Measurements from ENCODE around the gene SLC47A1. TPM values are rescaled to one million over a fixed set of nuclear protein-coding genes. Genes with fewer than 3 reads are reported as not detected.

Gene SLC47A1
- total RNA-seq, 1 donor from 2014 or later: 1.0 TPM

DNA sequence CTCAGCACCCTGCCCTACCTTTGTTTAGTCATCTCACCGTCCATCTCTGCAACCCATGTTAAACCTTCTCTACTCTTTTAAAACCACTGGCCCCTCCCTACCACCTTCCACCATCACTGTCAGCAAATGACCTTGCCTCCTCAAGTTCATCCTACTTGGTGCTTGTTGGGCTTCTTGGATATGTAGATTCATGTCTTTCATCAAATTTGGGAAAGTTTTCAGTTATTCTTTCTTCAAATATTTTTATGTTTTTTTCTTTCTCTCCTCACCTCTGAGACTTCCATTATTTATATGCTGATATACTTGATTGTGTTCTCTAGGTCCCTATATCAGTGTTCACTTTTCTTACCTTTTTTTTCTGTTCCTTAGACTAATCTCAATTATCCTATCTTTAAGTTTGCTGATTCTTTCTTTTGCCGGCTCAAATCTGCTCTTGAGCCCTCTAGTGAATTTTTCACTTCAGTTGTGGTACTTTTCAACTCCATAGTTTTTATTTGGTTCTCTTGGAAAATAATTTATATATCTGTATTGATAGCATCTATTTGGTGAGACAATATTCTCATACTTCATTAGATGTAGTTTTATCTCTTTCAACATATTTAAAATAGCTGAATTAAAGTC is 86.2 kb downstream of the SLC47A1 start:
- H3K36me3 ChIP-seq (ENCODE audit: control insufficient read depth, insufficient read depth, low read length): no peaks in the 10 kb centered on the region
- no peak overlapping the region for H3K4me3 ChIP-seq (ENCODE audit: low read depth, low read length)
- TF ChIP-seq, protein P1, sequence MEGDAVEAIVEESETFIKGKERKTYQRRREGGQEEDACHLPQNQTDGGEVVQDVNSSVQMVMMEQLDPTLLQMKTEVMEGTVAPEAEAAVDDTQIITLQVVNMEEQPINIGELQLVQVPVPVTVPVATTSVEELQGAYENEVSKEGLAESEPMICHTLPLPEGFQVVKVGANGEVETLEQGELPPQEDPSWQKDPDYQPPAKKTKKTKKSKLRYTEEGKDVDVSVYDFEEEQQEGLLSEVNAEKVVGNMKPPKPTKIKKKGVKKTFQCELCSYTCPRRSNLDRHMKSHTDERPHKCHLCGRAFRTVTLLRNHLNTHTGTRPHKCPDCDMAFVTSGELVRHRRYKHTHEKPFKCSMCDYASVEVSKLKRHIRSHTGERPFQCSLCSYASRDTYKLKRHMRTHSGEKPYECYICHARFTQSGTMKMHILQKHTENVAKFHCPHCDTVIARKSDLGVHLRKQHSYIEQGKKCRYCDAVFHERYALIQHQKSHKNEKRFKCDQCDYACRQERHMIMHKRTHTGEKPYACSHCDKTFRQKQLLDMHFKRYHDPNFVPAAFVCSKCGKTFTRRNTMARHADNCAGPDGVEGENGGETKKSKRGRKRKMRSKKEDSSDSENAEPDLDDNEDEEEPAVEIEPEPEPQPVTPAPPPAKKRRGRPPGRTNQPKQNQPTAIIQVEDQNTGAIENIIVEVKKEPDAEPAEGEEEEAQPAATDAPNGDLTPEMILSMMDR (IDR thresholded peaks at IDR 0.05; ENCODE audit: insufficient read depth, low read length, poor library complexity, severe bottlenecking): no peak
- DNase-seq (ENCODE audit: low read depth): no peak
- no peaks in the 10 kb centered on the region for H3K27me3 ChIP-seq (ENCODE audit: control insufficient read depth, insufficient read depth, low read length)

DNA sequence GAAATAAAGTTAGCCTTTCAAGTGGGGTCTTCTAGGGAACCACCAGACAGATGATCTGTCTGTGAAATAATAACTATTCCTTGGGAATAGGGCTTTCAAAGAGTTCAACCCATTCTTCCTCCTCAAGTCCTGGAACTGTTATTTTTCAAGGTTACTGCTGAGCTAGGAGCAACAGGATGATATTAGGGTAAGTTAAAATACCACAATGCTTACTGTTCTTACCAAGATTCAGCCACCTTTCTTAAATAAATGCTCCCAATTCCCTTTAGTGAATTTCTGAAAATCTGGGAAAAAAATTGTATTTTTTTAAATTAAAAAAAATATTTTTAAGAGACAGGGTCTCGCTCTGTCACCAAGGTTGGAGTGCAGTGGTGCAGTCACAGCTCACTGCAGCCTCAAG is 88.0 kb downstream of the SLC47A1 start:
- Histone ChIP-seq H3K4me3 (ENCODE audit: low read depth, low read length) (no peak overlapping the region), H3K27me3 (ENCODE audit: control insufficient read depth, insufficient read depth, low read length) (no peaks in the 10 kb centered on the region), H3K36me3 (ENCODE audit: control insufficient read depth, insufficient read depth, low read length) (no peaks in the 10 kb centered on the region)
- no peak for DNase-seq (ENCODE audit: low read depth)
- TF ChIP-seq, protein P1 (IDR thresholded peaks at IDR 0.05; ENCODE audit: insufficient read depth, low read length, poor library complexity, severe bottlenecking): no peak

GRCh38 chr17:19626079-19626478 is 92.4 kb downstream of the SLC47A1 start:
- TF ChIP-seq, protein P1 (IDR thresholded peaks at IDR 0.05; ENCODE audit: insufficient read depth, low read length, poor library complexity, severe bottlenecking): no peak

More at GRCh38 chr17:19626079-19626478, 92.4 kb downstream of the SLC47A1 start:
- no peak for DNase-seq (ENCODE audit: low read depth)
- H3K4me3 ChIP-seq (ENCODE audit: low read depth, low read length): no peak overlapping the region
- no peaks in the 10 kb centered on the region for H3K36me3 ChIP-seq (ENCODE audit: control insufficient read depth, insufficient read depth, low read length)
- no peaks in the 10 kb centered on the region for H3K27me3 ChIP-seq (ENCODE audit: control insufficient read depth, insufficient read depth, low read length)

Other genes with a start within 250 kb of the SLC47A1 start
- gene B9D1, start 171.1 kb upstream of the SLC47A1 start, total RNA-seq: 16.8 and 19.0 TPM in 2 replicates
- 23.6 and 30.8 TPM in 2 replicates for gene MAPK7, start 155.4 kb upstream of the SLC47A1 start, total RNA-seq
- gene MFAP4, start 146.7 kb upstream of the SLC47A1 start, total RNA-seq: 0.68 and 1.3 TPM in 2 replicates
- gene RNF112, start 122.6 kb upstream of the SLC47A1 start, total RNA-seq: 0.08 TPM in 1 of 2 replicates, not detected in the other
- gene ALDH3A2, start 114.9 kb downstream of the SLC47A1 start, total RNA-seq: 20.9 and 26.4 TPM in 2 replicates
- gene SLC47A2, start 182.7 kb downstream of the SLC47A1 start, total RNA-seq: not detected in 2 replicates
- gene ALDH3A1, start 214.4 kb downstream of the SLC47A1 start, total RNA-seq: 0.84 TPM in 1 of 2 replicates, not detected in the other